ENCODE results near the gene RASA3. TPM values are rescaled to one million over a fixed set of nuclear protein-coding genes. Genes with fewer than 3 reads are reported as not detected.

RASA3 gene
- total RNA-seq, 1 experiment from 2014 or later: 9.1 TPM

DNA sequence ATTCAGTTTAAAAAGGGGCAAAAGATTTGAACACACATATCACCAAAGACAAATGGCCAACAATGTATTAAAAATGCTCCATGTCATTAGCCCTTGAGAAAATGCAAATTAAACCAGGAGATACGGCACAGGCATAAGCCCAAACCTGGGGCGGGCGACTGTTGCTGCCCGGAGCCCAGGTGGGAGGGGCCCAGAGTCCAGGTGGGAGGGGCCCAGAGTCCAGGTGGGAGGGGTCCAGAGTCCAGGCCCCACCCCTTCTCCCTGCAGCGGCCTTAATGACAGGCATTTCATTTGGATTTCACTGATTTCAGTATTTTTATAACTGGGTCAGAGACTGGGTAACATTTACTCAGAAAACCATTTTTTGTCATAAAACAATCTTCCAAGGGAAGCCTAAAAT is 78.2 kb downstream of the RASA3 start:
- Mint-ChIP-seq H3K4me3 (ENCODE audit: unreplicated experiment) (no peak overlapping the region), H3K27ac (ENCODE audit: low read depth, unreplicated experiment) (no peak overlapping the region), H3K9me3 (ENCODE audit: unreplicated experiment) (no peaks in the 10 kb centered on the region), H3K4me1 (ENCODE audit: insufficient read depth, unreplicated experiment) (no peaks in the 10 kb centered on the region), H3K36me3 (ENCODE audit: insufficient read depth, unreplicated experiment) (no peaks in the 10 kb centered on the region), H3K27me3 (ENCODE audit: insufficient read depth, unreplicated experiment) (no peaks in the 10 kb centered on the region)
- CTCF ChIA-PET: no interaction called here
- TF ChIP-seq, protein P1, sequence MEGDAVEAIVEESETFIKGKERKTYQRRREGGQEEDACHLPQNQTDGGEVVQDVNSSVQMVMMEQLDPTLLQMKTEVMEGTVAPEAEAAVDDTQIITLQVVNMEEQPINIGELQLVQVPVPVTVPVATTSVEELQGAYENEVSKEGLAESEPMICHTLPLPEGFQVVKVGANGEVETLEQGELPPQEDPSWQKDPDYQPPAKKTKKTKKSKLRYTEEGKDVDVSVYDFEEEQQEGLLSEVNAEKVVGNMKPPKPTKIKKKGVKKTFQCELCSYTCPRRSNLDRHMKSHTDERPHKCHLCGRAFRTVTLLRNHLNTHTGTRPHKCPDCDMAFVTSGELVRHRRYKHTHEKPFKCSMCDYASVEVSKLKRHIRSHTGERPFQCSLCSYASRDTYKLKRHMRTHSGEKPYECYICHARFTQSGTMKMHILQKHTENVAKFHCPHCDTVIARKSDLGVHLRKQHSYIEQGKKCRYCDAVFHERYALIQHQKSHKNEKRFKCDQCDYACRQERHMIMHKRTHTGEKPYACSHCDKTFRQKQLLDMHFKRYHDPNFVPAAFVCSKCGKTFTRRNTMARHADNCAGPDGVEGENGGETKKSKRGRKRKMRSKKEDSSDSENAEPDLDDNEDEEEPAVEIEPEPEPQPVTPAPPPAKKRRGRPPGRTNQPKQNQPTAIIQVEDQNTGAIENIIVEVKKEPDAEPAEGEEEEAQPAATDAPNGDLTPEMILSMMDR (IDR thresholded peaks at IDR 0.05; ENCODE audit: unreplicated experiment): no peak
- POLR2A ChIA-PET: no interaction called here
- no TSS peak for BruUV-seq (replicated peaks)
- no peak for DNase-seq (ENCODE audit: unreplicated experiment)
- intact Hi-C loops (cut with micrococcal nuclease): no loop called here

- H3K4me3 Mint-ChIP-seq (ENCODE audit: unreplicated experiment): no peak overlapping the region
- DNase-seq (ENCODE audit: unreplicated experiment): no peak
- H3K36me3 Mint-ChIP-seq (ENCODE audit: insufficient read depth, unreplicated experiment): peaks cover 5% of the 10 kb centered on the region
- no peak overlapping the region for H3K27ac Mint-ChIP-seq (ENCODE audit: low read depth, unreplicated experiment)
- TF ChIP-seq, protein P1 (IDR thresholded peaks at IDR 0.05; ENCODE audit: unreplicated experiment): no peak
- no peaks in the 10 kb centered on the region for H3K9me3 Mint-ChIP-seq (ENCODE audit: unreplicated experiment)
- POLR2A ChIA-PET: no interaction called here
- intact Hi-C loops (cut with micrococcal nuclease): no loop called here
- no TSS peak for BruUV-seq (replicated peaks)
- H3K27me3 Mint-ChIP-seq (ENCODE audit: insufficient read depth, unreplicated experiment): no peaks in the 10 kb centered on the region
- CTCF ChIA-PET: no interaction called here
- no peaks in the 10 kb centered on the region for H3K4me1 Mint-ChIP-seq (ENCODE audit: insufficient read depth, unreplicated experiment)
Observed at GRCh38 chr13:114053026-114053425, 79.4 kb downstream of the RASA3 start.

DNA sequence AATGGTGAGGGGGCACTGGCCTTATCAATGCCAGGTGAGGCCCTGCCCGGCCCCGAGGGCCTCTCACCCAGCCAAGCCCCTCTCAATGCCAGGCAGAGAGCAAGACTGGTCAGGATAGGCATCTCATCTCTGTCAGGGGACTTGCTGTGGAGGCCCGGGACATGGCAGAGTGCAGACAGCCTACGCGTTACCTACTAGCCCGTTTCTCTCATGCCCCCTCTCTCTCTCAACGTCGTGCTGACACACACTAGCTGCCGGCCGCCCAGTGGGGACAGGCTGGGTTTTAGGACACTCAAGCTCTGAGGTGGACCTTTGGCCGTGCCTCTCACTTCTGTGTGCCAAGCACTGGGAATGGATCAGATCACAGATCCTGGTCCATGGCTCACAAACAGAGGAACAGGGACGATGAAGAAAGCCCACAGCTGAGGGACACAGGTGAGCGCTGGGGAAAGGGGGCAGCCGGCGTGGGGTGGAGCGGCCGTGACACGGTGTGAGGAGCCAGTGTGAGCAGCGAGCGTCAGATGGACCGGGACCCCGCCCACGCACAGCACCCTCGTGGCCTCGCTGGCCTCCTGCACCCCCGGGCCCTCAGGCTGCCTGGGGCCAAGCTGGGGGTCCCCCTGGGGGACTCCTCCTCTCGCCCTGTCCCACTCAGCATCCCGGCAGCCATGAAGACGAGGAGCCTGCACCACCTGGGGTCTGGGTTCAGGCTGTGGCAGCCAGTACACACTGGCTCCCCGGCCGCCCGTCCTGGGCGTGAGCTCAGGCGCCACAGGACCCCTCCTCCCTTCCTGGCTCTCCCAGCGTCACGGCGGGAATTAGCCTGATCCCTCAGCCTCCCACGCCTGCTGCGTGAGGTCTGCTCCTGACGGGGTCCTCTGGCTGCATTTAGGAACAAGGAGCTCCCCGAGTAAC is 81.6 kb downstream of the RASA3 start:
- intact Hi-C loops (cut with micrococcal nuclease): no loop called here
- Mint-ChIP-seq H3K36me3 (ENCODE audit: insufficient read depth, unreplicated experiment) (peaks cover 7% of the 10 kb centered on the region), H3K9me3 (ENCODE audit: unreplicated experiment) (no peaks in the 10 kb centered on the region), H3K4me1 (ENCODE audit: insufficient read depth, unreplicated experiment) (no peaks in the 10 kb centered on the region), H3K27me3 (ENCODE audit: insufficient read depth, unreplicated experiment) (no peaks in the 10 kb centered on the region), H3K27ac (ENCODE audit: low read depth, unreplicated experiment) (no peak overlapping the region), H3K4me3 (ENCODE audit: unreplicated experiment) (no peak overlapping the region)
- DNase-seq (ENCODE audit: unreplicated experiment): no peak
- TF ChIP-seq, protein P1 (IDR thresholded peaks at IDR 0.05; ENCODE audit: unreplicated experiment): no peak
- ChIA-PET CTCF (no interaction called here), POLR2A (no interaction called here)
- BruUV-seq (replicated peaks): no TSS peak

DNA sequence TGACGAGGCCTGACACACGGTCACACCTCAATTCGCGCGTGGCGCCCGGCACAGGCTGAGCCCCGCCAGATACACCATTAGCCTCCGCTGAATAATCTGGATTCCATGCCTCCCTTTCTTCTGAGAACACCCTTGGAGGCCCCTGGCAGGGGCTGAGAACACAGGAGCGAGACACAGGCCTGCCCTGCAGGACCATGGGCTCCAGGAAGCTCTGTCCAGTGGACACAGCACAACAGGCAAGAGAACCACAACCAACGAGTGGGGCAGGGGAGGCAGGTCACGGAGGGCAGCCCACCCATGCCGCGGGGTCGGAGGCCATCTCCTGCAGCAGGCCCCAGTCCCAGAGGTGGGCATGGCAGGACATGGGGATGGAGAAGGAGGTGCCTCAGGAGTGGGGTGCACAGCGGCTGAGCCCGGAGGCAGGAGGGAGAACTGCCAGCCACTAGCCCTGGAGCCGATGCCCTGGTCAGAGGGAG is 82.8 kb downstream of the RASA3 start:
- no peaks in the 10 kb centered on the region for H3K4me1 Mint-ChIP-seq (ENCODE audit: insufficient read depth, unreplicated experiment)
- no peak overlapping the region for H3K27ac Mint-ChIP-seq (ENCODE audit: low read depth, unreplicated experiment)
- BruUV-seq (replicated peaks): no TSS peak
- intact Hi-C loops (cut with micrococcal nuclease): no loop called here
- H3K9me3 Mint-ChIP-seq (ENCODE audit: unreplicated experiment): no peaks in the 10 kb centered on the region
- no peak overlapping the region for H3K4me3 Mint-ChIP-seq (ENCODE audit: unreplicated experiment)
- POLR2A ChIA-PET: interaction anchor here (0.6 kb wide), 1 partner anchor 240 kb away, joined by 3 read pairs; no protein-coding TSS in a partner anchor
- CTCF ChIA-PET: interaction anchor here (1.1 kb wide), 1 partner anchor 184 kb away, joined by 3 read pairs; no protein-coding TSS in a partner anchor
- H3K27me3 Mint-ChIP-seq (ENCODE audit: insufficient read depth, unreplicated experiment): no peaks in the 10 kb centered on the region
- no peak for DNase-seq (ENCODE audit: unreplicated experiment)
- peaks cover 7% of the 10 kb centered on the region for H3K36me3 Mint-ChIP-seq (ENCODE audit: insufficient read depth, unreplicated experiment)
- TF ChIP-seq, protein P1 (IDR thresholded peaks at IDR 0.05; ENCODE audit: unreplicated experiment): no peak

Measured in MCF 10A (cell line).